LNCAP (cell line): ENCODE results near the gene PTPRE.

Experiments
- CTCF ChIP-seq: fragments of 450-650 bp; IDR thresholded peaks from 2 replicates; pipeline ENCODE4 v1.5.1; 2017; ENCODE audit warnings: mild to moderate bottlenecking

Gene PTPRE

GRCh38 chr10:127982601-127983000 is 75.7 kb downstream of the PTPRE start:
- no peak for TF ChIP-seq CTCF

- TF ChIP-seq CTCF, result no peak
Measured at GRCh38 chr10:127983344-127984100, 76.6 kb downstream of the PTPRE start.

- TF ChIP-seq CTCF, result no peak
Measured at GRCh38 chr10:127984945-127985344, 78.0 kb downstream of the PTPRE start.

- TF ChIP-seq CTCF, result no peak
Measured at GRCh38 chr10:127986531-127987466, 79.9 kb downstream of the PTPRE start.

GRCh38 chr10:127987467-127988380 is 80.8 kb downstream of the PTPRE start:
- no peak for TF ChIP-seq CTCF

- no peak for TF ChIP-seq CTCF
Measured at GRCh38 chr10:127989481-127990012, 82.6 kb downstream of the PTPRE start.
